B cell (primary cell): ENCODE results near the gene CCDC70. TPM values are rescaled to one million over a fixed set of nuclear protein-coding genes. Genes with fewer than 3 reads are reported as not detected.

ENCODE experiments used
- ATAC-seq: fragments of 200-7000 bp; cut with Tn5 transposase; one replicate; pipeline ENCODE4 v1.10.0; 2021; ENCODE audit warnings: low read depth, mild to moderate bottlenecking, moderate number of reproducible peaks, moderate library complexity
- CTCF ChIA-PET: fragments of 350-600 bp; sonication (Branson Sonifier 250); formaldehyde crosslinking; loops from one replicate; lab custom pipeline; 2021; ENCODE audit warnings: antibody characterized with exemption, inconsistent platforms; lab: Charles Lee
- POLR2A ChIA-PET: fragments of 350-600 bp; sonication (Branson Sonifier 250); formaldehyde crosslinking; loops from one replicate; lab custom pipeline; 2021; ENCODE audit warnings: antibody characterized with exemption; lab: Charles Lee
- DNase-seq: peaks from one replicate; pipeline ENCODE4 v3.0.0; 2013
- H2AFZ ChIP-seq: 2 replicates; pipeline ENCODE4 v1.6.1; 2012; ENCODE audit warnings: mild to moderate bottlenecking, low read depth, low read length; ENCODE audit not compliant: insufficient read depth, poor library complexity, severe bottlenecking
- H3K27ac ChIP-seq, 2 donors: 1 replicate in 1 of 2; 2 replicates in 1 of 2; pipeline ENCODE4 v1.5.1; 2012 to 2013; ENCODE audit warnings: low read length in 2 of 2, mild to moderate bottlenecking in 2 of 2, moderate library complexity in 1 of 2
- H3K27me3 ChIP-seq, 4 experiments: fragments of 200-600 bp in 1 of 4; sonication (generic) in 1 of 4; replicated peaks in 1 of 4; 1 replicate in 2 of 4; 2 replicates in 2 of 4; pipeline versions ENCODE4 v1.6.1 to v1.7.0; 2013 to 2016; ENCODE audit warnings: low read length in 3 of 4, mild to moderate bottlenecking in 2 of 4, mixed read lengths in 1 of 4, moderate library complexity in 1 of 4; ENCODE audit not compliant: insufficient read depth in 4 of 4, control insufficient read depth in 3 of 4; ENCODE audit errors: control extremely low read depth in 1 of 4
- H3K36me3 ChIP-seq, 2 experiments: replicated peaks in 1 of 2; 1 replicate in 1 of 2; 2 replicates in 1 of 2; pipeline versions ENCODE4 v1.6.1 to v1.7.1; 2013; ENCODE audit warnings: low read length in 1 of 2; ENCODE audit not compliant: insufficient read depth in 2 of 2, control insufficient read depth in 1 of 2; ENCODE audit errors: control extremely low read depth in 1 of 2, extremely low read depth in 1 of 2
- H3K4me1 ChIP-seq, 2 donors: fragments of 200-600 bp in 1 of 2; sonication (generic) in 1 of 2; 1 replicate in 1 of 2; 2 replicates in 1 of 2; pipeline versions ENCODE4 v1.5.1 to v1.6.1; 2013 to 2017; ENCODE audit warnings: low read length in 2 of 2; ENCODE audit not compliant: control insufficient read depth in 2 of 2, insufficient read depth in 2 of 2
- H3K4me2 ChIP-seq: replicated peaks from 2 replicates; pipeline ENCODE3; 2012; ENCODE audit warnings: mild to moderate bottlenecking, low read depth, low read length; ENCODE audit not compliant: poor library complexity, severe bottlenecking
- H3K4me3 ChIP-seq, 5 experiments: fragments of 200-600 bp in 1 of 5; sonication (generic) in 1 of 5; 1 replicate in 3 of 5; 2 replicates in 2 of 5; pipeline versions ENCODE4 v1.5.1 to v1.7.0; 2011 to 2016; ENCODE audit warnings: low read length in 4 of 5, mild to moderate bottlenecking in 4 of 5, low read depth in 2 of 5, control low read depth in 1 of 5, moderate library complexity in 1 of 5; ENCODE audit not compliant: insufficient read depth in 1 of 5; ENCODE audit errors: control extremely low read depth in 1 of 5, extremely low read depth in 1 of 5
- H3K79me2 ChIP-seq: fragments of 200-600 bp; sonication (generic); one replicate; pipeline ENCODE4 v1.6.0; 2016; ENCODE audit warnings: low read length; ENCODE audit not compliant: control insufficient read depth, insufficient read depth
- H3K9ac ChIP-seq: fragments of 200-600 bp; sonication (generic); 2 replicates; pipeline ENCODE4 v1.6.1; 2017; ENCODE audit warnings: mild to moderate bottlenecking, low read length, moderate library complexity
- H3K9me3 ChIP-seq, 3 donors: one replicate each; pipeline versions ENCODE4 v1.6.1 to v1.7.1; 2013; ENCODE audit warnings: low read length in 2 of 3; ENCODE audit not compliant: control insufficient read depth in 2 of 3, insufficient read depth in 1 of 3; ENCODE audit errors: control extremely low read depth in 1 of 3
- H4K20me1 ChIP-seq: 2 replicates; pipeline ENCODE4 v1.6.0; 2012; ENCODE audit warnings: mild to moderate bottlenecking, low read length; ENCODE audit not compliant: insufficient read depth, control insufficient read depth, poor library complexity, severe bottlenecking
- H3K27ac Mint-ChIP-seq: one replicate; pipeline ENCODE4 v1.8.0; 2021; ENCODE audit warnings: mixed read lengths
- H3K27me3 Mint-ChIP-seq: one replicate; pipeline ENCODE4 v1.8.0; 2021; ENCODE audit warnings: mixed read lengths
- H3K4me1 Mint-ChIP-seq: one replicate; pipeline ENCODE4 v1.8.0; 2021; ENCODE audit warnings: mixed read lengths
- H3K4me3 Mint-ChIP-seq: one replicate; pipeline ENCODE4 v1.8.0; 2021; ENCODE audit warnings: mixed read lengths
- H3K9me3 Mint-ChIP-seq: one replicate; pipeline ENCODE4 v1.8.0; 2022; ENCODE audit warnings: mixed read lengths; ENCODE audit not compliant: insufficient read depth
- CTCF ChIP-seq: fragments of 200-600 bp; IDR thresholded peaks from one replicate; pipeline ENCODE4 v1.8.0; 2022; ENCODE audit warnings: antibody characterized with exemption, mild to moderate bottlenecking
- EZH2 ChIP-seq: IDR thresholded peaks from 2 replicates; pipeline ENCODE4 v1.6.1; 2012; ENCODE audit warnings: borderline replicate concordance, low read depth, mild to moderate bottlenecking, moderate library complexity, low read length; ENCODE audit not compliant: insufficient read depth, poor library complexity, severe bottlenecking
- WGBS: methylation state at CpG from one replicate; pipeline ENCODE4 v1.1.5; 2013; ENCODE audit warnings: missing lambda C conversion rate; ENCODE audit not compliant: insufficient coverage; 5-methylcytosine and 5-hydroxymethylcytosine counted together
- intact Hi-C: fragments of 100-400 bp; cut with micrococcal nuclease; formaldehyde crosslinking; loops from one replicate; pipeline ENCODE4 v1.10.0; 2022
- polyA plus RNA-seq: library from polyadenylated mRNA; depleted of rRNA; stranded (reverse); fragments of >200 nt; gene quantifications from 2 replicates; pipeline ENCODE4 v1.2.3, GENCODE V29; 2012
- total RNA-seq, 2 donors: library from RNA; stranded (reverse); fragments of 120-200 nt in 1 of 2; gene quantifications; 1 replicate in 1 of 2; 2 replicates in 1 of 2; pipeline versions ENCODE4 v1.2.3 to v1.2.4, GENCODE V29; 2013 to 2022

Gene CCDC70
- total and polyA plus RNA-seq, 2 donors (not counting 1 experiment from before 2014, with no cell fraction given) = not detected

GRCh38 chr13:51837016-51837415 lies 24.8 kb upstream of the CCDC70 start:
- no peak overlapping the region for H3K27ac Mint-ChIP-seq
- Histone ChIP-seq H3K27ac (no peak overlapping the region), H3K27me3 (peaks cover 0 to 9% (median 0%) of the 10 kb centered on the region in 4 experiments), H4K20me1 (no peaks in the 10 kb centered on the region), H3K4me2 (no peak overlapping the region), H2AFZ (no peak overlapping the region), H3K4me1 (peaks cover 0 to 9% of the 10 kb centered on the region in 2 donors), H3K36me3 (no peaks in the 10 kb centered on the region), H3K9me3 (no peaks in the 10 kb centered on the region), H3K79me2 (no peaks in the 10 kb centered on the region), H3K9ac (no peak overlapping the region), H3K4me3 (no peak overlapping the region)
- peaks cover 18% of the 10 kb centered on the region for H3K27me3 Mint-ChIP-seq
- ATAC-seq = no peak
- H3K4me3 Mint-ChIP-seq = no peak overlapping the region
- CTCF ChIA-PET = interaction anchor here (6.3 kb wide), 1 partner anchor 23 kb away, joined by 125 read pairs; no protein-coding TSS in a partner anchor
- TF ChIP-seq CTCF = no peak
- 94% methylated on average over 3 of the region's 3 CpGs for WGBS
- no peak for DNase-seq
- POLR2A ChIA-PET = no interaction called here
- intact Hi-C loops = no loop called here
- peaks cover 12% of the 10 kb centered on the region for H3K4me1 Mint-ChIP-seq
- H3K9me3 Mint-ChIP-seq = no peaks in the 10 kb centered on the region

GRCh38 chr13:51838240-51838846 lies 23.4 kb upstream of the CCDC70 start:
- H3K4me3 ChIP-seq = no peak overlapping the region
- CTCF ChIA-PET = interaction anchor here (1.1 to 1.4 kb wide), 3 partner anchors 9 to 23 kb away, joined by 3 to 4 read pairs (median 3); no protein-coding TSS in a partner anchor
- Mint-ChIP-seq H3K27me3 (peaks cover 6% of the 10 kb centered on the region), H3K27ac (no peak overlapping the region), H3K9me3 (no peaks in the 10 kb centered on the region), H3K4me3 (no peak overlapping the region), H3K4me1 (no peaks in the 10 kb centered on the region)
- peaks cover 0 to 9% (median 0%) of the 10 kb centered on the region in 4 experiments for H3K27me3 ChIP-seq
- no peaks in the 10 kb centered on the region for H3K79me2 ChIP-seq
- no peaks in the 10 kb centered on the region for H3K36me3 ChIP-seq
- no peak for DNase-seq
- H3K27ac ChIP-seq = no peak overlapping the region
- intact Hi-C loops = no loop called here
- H3K9ac ChIP-seq = no peak overlapping the region
- POLR2A ChIA-PET = no interaction called here
- no peak for ATAC-seq
- 80% methylated on average over 1 of the region's 8 CpGs for WGBS
- H3K4me2 ChIP-seq = no peak overlapping the region
- no peaks in the 10 kb centered on the region for H3K4me1 ChIP-seq
- no peaks in the 10 kb centered on the region for H3K9me3 ChIP-seq
- no peak for TF ChIP-seq EZH2
- no peak for TF ChIP-seq CTCF
- no peak overlapping the region for H2AFZ ChIP-seq
- H4K20me1 ChIP-seq = no peaks in the 10 kb centered on the region
